GM23338 (cell line): ENCODE results near the gene ZNF22. TPM values are rescaled to one million over a fixed set of nuclear protein-coding genes. Genes with fewer than 3 reads are reported as not detected.

Experiments used
- ATAC-seq: fragments of 200-7000 bp; cut with Tn5 transposase; 3 replicates; pipeline ENCODE4 v1.9.1; 2020
- DNase-seq: peaks from one replicate; pipeline ENCODE4 v3.0.0-alpha.2; 2015; ENCODE audit warnings: low spot score
- H2AFZ ChIP-seq: fragments of 200-600 bp; sonication (generic); 2 replicates; pipeline ENCODE4 v1.8.0; 2016; ENCODE audit warnings: antibody characterized with exemption, mild to moderate bottlenecking, moderate library complexity
- H3F3A ChIP-seq: fragments of 200-600 bp; sonication (generic); replicated peaks from 2 replicates; pipeline ENCODE4 v1.8.0; 2017; ENCODE audit warnings: antibody characterized with exemption, mixed run types, low read depth
- H3K27ac ChIP-seq: fragments of 200-600 bp; sonication (generic); 2 replicates; pipeline ENCODE4 v1.6.1; 2016; ENCODE audit warnings: low read depth
- H3K27me3 ChIP-seq: fragments of 200-600 bp; sonication (generic); 2 replicates; pipeline ENCODE4 v1.8.0; 2016; ENCODE audit warnings: mild to moderate bottlenecking, mixed run types, moderate library complexity; ENCODE audit not compliant: insufficient read depth
- H3K36me3 ChIP-seq: fragments of 200-600 bp; sonication (generic); 2 replicates; pipeline ENCODE4 v1.8.0; 2016; ENCODE audit warnings: mild to moderate bottlenecking; ENCODE audit not compliant: insufficient read depth
- H3K4me1 ChIP-seq: fragments of 200-600 bp; sonication (generic); 2 replicates; pipeline ENCODE4 v1.8.0; 2016; ENCODE audit warnings: mild to moderate bottlenecking, moderate library complexity; ENCODE audit not compliant: insufficient read depth
- H3K4me2 ChIP-seq: fragments of 200-600 bp; sonication (generic); 2 replicates; pipeline ENCODE4 v1.7.1; 2017; ENCODE audit warnings: mixed run types
- H3K4me3 ChIP-seq: fragments of 200-600 bp; sonication (generic); 2 replicates; pipeline ENCODE4 v1.6.1; 2016; ENCODE audit warnings: mixed run types
- H3K79me2 ChIP-seq: fragments of 200-600 bp; sonication (generic); replicated peaks from 2 replicates; pipeline ENCODE4 v1.8.0; 2017; ENCODE audit warnings: mild to moderate bottlenecking; ENCODE audit not compliant: insufficient read depth
- H3K9me2 ChIP-seq: fragments of 200-600 bp; sonication (generic); 2 replicates; pipeline ENCODE4 v1.8.0; 2017; ENCODE audit not compliant: insufficient read depth
- H4K20me1 ChIP-seq: fragments of 200-600 bp; sonication (generic); replicated peaks from 2 replicates; pipeline ENCODE4 v1.8.0; 2017; ENCODE audit warnings: mild to moderate bottlenecking; ENCODE audit not compliant: insufficient read depth
- H3K27ac Mint-ChIP-seq: 2 replicates; pipeline ENCODE4 v1.8.0; 2020; ENCODE audit warnings: inconsistent platforms, mild to moderate bottlenecking, moderate library complexity, mixed read lengths
- H3K27me3 Mint-ChIP-seq: 3 replicates; pipeline ENCODE4 v1.8.0; 2022; ENCODE audit warnings: low read depth, mild to moderate bottlenecking, moderate library complexity, mixed read lengths, inconsistent platforms; ENCODE audit not compliant: insufficient read depth, poor library complexity
- H3K36me3 Mint-ChIP-seq: 3 replicates; pipeline ENCODE4 v1.8.0; 2021; ENCODE audit warnings: low read depth, mild to moderate bottlenecking, inconsistent platforms, moderate library complexity, mixed read lengths
- H3K4me1 Mint-ChIP-seq: 3 replicates; pipeline ENCODE4 v1.8.0; 2020; ENCODE audit warnings: mild to moderate bottlenecking, inconsistent platforms, mixed read lengths
- H3K4me3 Mint-ChIP-seq: 3 replicates; pipeline ENCODE4 v1.8.0; 2021; ENCODE audit warnings: moderate library complexity, mild to moderate bottlenecking, inconsistent platforms, mixed read lengths
- H3K9me3 Mint-ChIP-seq: 3 replicates; pipeline ENCODE4 v1.8.0; 2020; ENCODE audit warnings: moderate library complexity, mild to moderate bottlenecking, inconsistent platforms, mixed read lengths
- CREB1 ChIP-seq: fragments of 250-450 bp; sonication (Bioruptor Pico); IDR thresholded peaks from 2 replicates; pipeline ENCODE4 v1.5.0; 2020; ENCODE audit warnings: low read depth, mild to moderate bottlenecking, moderate library complexity
- CTCF ChIP-seq, 2 experiments: fragments of 200-600 bp in 1 of 2; sonication (generic) in 1 of 2; conservative IDR thresholded peaks; 2 replicates each; pipeline versions ENCODE4 v1.5.1 to v1.6.1; 2016 to 2017; ENCODE audit warnings: antibody characterized with exemption in 2 of 2, low read depth in 2 of 2, mild to moderate bottlenecking in 2 of 2, moderate library complexity in 1 of 2
- ETS1 ChIP-seq: IDR thresholded peaks from 2 replicates; pipeline ENCODE4 v1.6.1; 2016; ENCODE audit warnings: antibody characterized with exemption
- EZH2 ChIP-seq: fragments of 200-600 bp; sonication (generic); IDR thresholded peaks from one replicate; pipeline ENCODE4 v1.8.0; 2017; ENCODE audit warnings: antibody characterized with exemption, mild to moderate bottlenecking, low read depth; ENCODE audit not compliant: unreplicated experiment
- EZH2phosphoT487 ChIP-seq: fragments of 200-600 bp; sonication (generic); IDR thresholded peaks from one replicate; pipeline ENCODE4 v1.8.1; 2018; ENCODE audit warnings: antibody characterized with exemption; ENCODE audit not compliant: unreplicated experiment
- JUNB ChIP-seq: IDR thresholded peaks from one replicate; pipeline ENCODE4 v1.6.1; 2016; ENCODE audit warnings: antibody characterized with exemption; ENCODE audit not compliant: unreplicated experiment
- NANOG ChIP-seq: IDR thresholded peaks from 2 replicates; pipeline ENCODE4 v1.6.1; 2016; ENCODE audit warnings: antibody characterized with exemption, borderline replicate concordance
- POLR2AphosphoS5 ChIP-seq: IDR thresholded peaks from 2 replicates; pipeline ENCODE4 v1.6.1; 2016; ENCODE audit warnings: antibody characterized with exemption, low read depth
- REST ChIP-seq: IDR thresholded peaks from one replicate; pipeline ENCODE4 v1.6.1; 2018; ENCODE audit warnings: antibody characterized with exemption; ENCODE audit not compliant: unreplicated experiment
- STAT1 ChIP-seq: IDR thresholded peaks from one replicate; pipeline ENCODE4 v1.6.1; 2016; ENCODE audit warnings: antibody characterized with exemption; ENCODE audit not compliant: unreplicated experiment
- ZNF114 ChIP-seq: fragments of 250-450 bp; sonication (Bioruptor Pico); IDR thresholded peaks from 2 replicates; pipeline ENCODE4 v1.5.0; 2020; ENCODE audit warnings: mild to moderate bottlenecking, moderate library complexity
- ZNF331 ChIP-seq: fragments of 250-450 bp; sonication (Bioruptor Pico); IDR thresholded peaks from 2 replicates; pipeline ENCODE4 v1.5.0; 2020; ENCODE audit warnings: low read depth, mild to moderate bottlenecking, moderate library complexity
- ZNF462 ChIP-seq: fragments of 250-450 bp; sonication (Bioruptor Pico); IDR thresholded peaks from 2 replicates; pipeline ENCODE4 v1.5.0; 2020; ENCODE audit warnings: mild to moderate bottlenecking, moderate library complexity
- polyA plus RNA-seq: library from polyadenylated mRNA; unstranded; fragments of >200 nt; fragmentation: Nextera tagmentation; extraction: Ambion mirVana; gene quantifications from 2 replicates; pipeline ENCODE4 v1.2.1, GENCODE V29; 2016
- total RNA-seq: library from RNA; depleted of rRNA; stranded (reverse); fragments of >200 nt; shearing (Covaris generic); gene quantifications from 2 replicates; pipeline ENCODE4 v1.2.3, GENCODE V29; 2014

The ZNF22 gene
- total and polyA plus RNA-seq, 2 experiments from 2014 or later = 40.5 to 81.8 TPM

GRCh38 chr10:44971434-44971833 is 29.3 kb upstream of the ZNF22 start:
- Histone ChIP-seq H3K36me3 (no peaks in the 10 kb centered on the region), H2AFZ (no peak overlapping the region), H3K27ac (no peak overlapping the region), H3K9me2 (peaks cover 1% of the 10 kb centered on the region; the same call in 1 of the 2 replicates), H4K20me1 (no peaks in the 10 kb centered on the region), H3K4me2 (no peak overlapping the region), H3F3A (no peaks in the 10 kb centered on the region), H3K27me3 (no peaks in the 10 kb centered on the region), H3K79me2 (no peaks in the 10 kb centered on the region; the same call in 1 of the 2 replicates), H3K4me3 (no peak overlapping the region), H3K4me1 (peaks cover 31% of the 10 kb centered on the region)
- DNase-seq (no peak), ATAC-seq (no peak)
- TF ChIP-seq CREB1 (CRISPR knock-in tag) = no peak
- TF ChIP-seq STAT1 = no peak
- no peak for TF ChIP-seq ZNF462 (CRISPR knock-in tag)
- no peak for TF ChIP-seq CTCF (conservative IDR thresholded peaks at IDR 0.05; ENCODE audit: low read depth in 2 of 2)
- no peak for TF ChIP-seq REST
- no peak for TF ChIP-seq EZH2phosphoT487
- no peak for TF ChIP-seq EZH2
- no peak for TF ChIP-seq ETS1
- TF ChIP-seq JUNB = no peak
- TF ChIP-seq POLR2AphosphoS5 = no peak
- TF ChIP-seq NANOG = no peak
- no peak for TF ChIP-seq ZNF114 (CRISPR knock-in tag)
- no peak for TF ChIP-seq ZNF331 (CRISPR knock-in tag)
- H3K9me3 Mint-ChIP-seq = no peaks in the 10 kb centered on the region
- no peak overlapping the region for H3K4me3 Mint-ChIP-seq
- peaks cover 13% of the 10 kb centered on the region for H3K27me3 Mint-ChIP-seq
- peaks cover 19% of the 10 kb centered on the region for H3K36me3 Mint-ChIP-seq
- H3K4me1 Mint-ChIP-seq = peaks cover 40% of the 10 kb centered on the region
- H3K27ac Mint-ChIP-seq = no peak overlapping the region
